HCT116 (cell line): ENCODE results near the gene TM7SF3. TPM values are rescaled to one million over a fixed set of nuclear protein-coding genes. Genes with fewer than 3 reads are reported as not detected.

Experiments used
- ATAC-seq: fragments of 200-7000 bp; cut with Tn5 transposase; 2 replicates; pipeline ENCODE4 v1.9.1; 2020; ENCODE audit warnings: mild to moderate bottlenecking, moderate library complexity
- BruUV-seq: library from RNA; stranded (reverse); fragments of 400-500 nt; replicated peaks from 2 replicates; lab custom pipeline; 2021; lab: Mats Ljungman, UMichigan
- CTCF ChIA-PET: fragments of 300-600 bp; sonication (Branson Sonifier 250); formaldehyde crosslinking; loops from one replicate; lab custom pipeline; 2021; ENCODE audit warnings: antibody characterized with exemption; lab: Charles Lee
- POLR2A ChIA-PET: fragments of 300-600, 350-600 bp; sonication (Branson Sonifier 250); formaldehyde crosslinking; loops from one replicate; lab custom pipeline; 2021; ENCODE audit warnings: antibody characterized with exemption; lab: Charles Lee
- RAD21 ChIA-PET, 2 experiments: fragments of 300-600 bp; sonication (Branson Sonifier 250); formaldehyde crosslinking; loops; one replicate each; lab custom pipeline; 2023; ENCODE audit warnings: low total read pairs in 2 of 2; ENCODE audit not compliant: uncharacterized antibody in 2 of 2, unreplicated experiment in 2 of 2, low non-redundant PET in 1 of 2; lab: Charles Lee
- DNase-seq: peaks from one replicate; pipeline ENCODE4 v3.0.0-alpha.2; 2010; ENCODE audit warnings: low read depth, low spot score
- H2AFZ ChIP-seq: fragments of 200-600 bp; shearing (Covaris generic), sonication (generic); 2 replicates; pipeline ENCODE4 v1.6.1; 2017; ENCODE audit warnings: low read depth, mixed run types, mixed read lengths, antibody characterized with exemption, low read length; ENCODE audit not compliant: poor library complexity, severe bottlenecking
- H3K27ac ChIP-seq: 2 replicates; pipeline ENCODE4 v1.5.1; 2012; ENCODE audit warnings: low read depth, low read length
- H3K27me3 ChIP-seq: fragments of 200-600 bp; sonication (generic); 2 replicates; pipeline ENCODE4 v1.6.1; 2016; ENCODE audit warnings: mixed run types, low read length, mixed read lengths; ENCODE audit not compliant: insufficient read depth
- H3K36me3 ChIP-seq, 2 experiments: fragments of 200-500 bp in 1 of 2; fragments of 200-600 bp in 1 of 2; sonication (Bioruptor generic) in 1 of 2; sonication (generic) in 1 of 2; 2 replicates each; pipeline versions ENCODE4 v1.5.1 to v1.6.1; 2014 to 2016; ENCODE audit warnings: low read length in 2 of 2, inconsistent platforms in 1 of 2, mixed read lengths in 1 of 2, mixed run types in 1 of 2; ENCODE audit not compliant: insufficient read depth in 2 of 2, control insufficient read depth in 1 of 2
- H3K4me1 ChIP-seq, 2 experiments: fragments of 200-600 bp in 1 of 2; sonication (generic) in 1 of 2; 2 replicates each; pipeline versions ENCODE4 v1.5.1 to v1.6.1; 2012 to 2017; ENCODE audit warnings: low read length in 2 of 2, inconsistent platforms in 1 of 2, mild to moderate bottlenecking in 1 of 2, mixed read lengths in 1 of 2, mixed run types in 1 of 2, moderate library complexity in 1 of 2; ENCODE audit not compliant: insufficient read depth in 2 of 2, control insufficient read depth in 1 of 2
- H3K4me2 ChIP-seq: fragments of 200-600 bp; sonication (generic); 2 replicates; pipeline ENCODE4 v1.6.1; 2017; ENCODE audit warnings: mixed run types, low read length, mixed read lengths
- H3K4me3 ChIP-seq, 2 experiments: fragments of 200-600 bp in 1 of 2; sonication (generic) in 1 of 2; replicated peaks in 1 of 2; 2 replicates each; pipeline ENCODE4 v1.5.1; 2011 to 2016; ENCODE audit warnings: low read length in 2 of 2, control low read depth in 1 of 2, low read depth in 1 of 2, mild to moderate bottlenecking in 1 of 2, mixed read lengths in 1 of 2, mixed run types in 1 of 2
- H3K79me2 ChIP-seq: fragments of 200-600 bp; sonication (generic); 2 replicates; pipeline ENCODE4 v1.6.1; 2017; ENCODE audit warnings: mild to moderate bottlenecking, mixed run types, low read length, moderate library complexity, mixed read lengths; ENCODE audit not compliant: insufficient read depth
- H3K9ac ChIP-seq: fragments of 200-600 bp; sonication (generic); 2 replicates; pipeline ENCODE4 v1.6.1; 2016; ENCODE audit warnings: low read length, mixed read lengths
- H3K9me2 ChIP-seq: fragments of 200-600 bp; sonication (generic), shearing (Covaris generic); 2 replicates; pipeline ENCODE4 v1.6.1; 2017; ENCODE audit warnings: mixed run types, mild to moderate bottlenecking, moderate library complexity; ENCODE audit not compliant: insufficient read depth
- H3K9me3 ChIP-seq, 2 experiments: fragments of 200-500 bp in 1 of 2; fragments of 200-600 bp in 1 of 2; sonication (Bioruptor generic) in 1 of 2; sonication (generic) in 1 of 2; 2 replicates each; pipeline ENCODE4 v1.6.1; 2014 to 2017; ENCODE audit warnings: low read length in 2 of 2, mixed read lengths in 2 of 2, inconsistent platforms in 1 of 2, low read depth in 1 of 2, mild to moderate bottlenecking in 1 of 2, mixed run types in 1 of 2, moderate library complexity in 1 of 2; ENCODE audit not compliant: control insufficient read depth in 1 of 2, insufficient read depth in 1 of 2
- H4K20me1 ChIP-seq: fragments of 200-600 bp; sonication (generic), shearing (Covaris generic); 2 replicates; pipeline ENCODE4 v1.6.1; 2017; ENCODE audit warnings: mixed run types, mild to moderate bottlenecking, moderate library complexity; ENCODE audit not compliant: insufficient read depth
- CEBPB ChIP-seq: IDR thresholded peaks from 2 replicates; pipeline ENCODE4 v1.6.1; 2012; ENCODE audit warnings: low read depth
- EGR1 ChIP-seq: IDR thresholded peaks from 2 replicates; pipeline ENCODE4 v1.6.1; 2012; ENCODE audit warnings: low read depth
- EZH2 ChIP-seq: fragments of 200-600 bp; sonication (generic); IDR thresholded peaks from 2 replicates; pipeline ENCODE4 v1.6.1; 2017; ENCODE audit warnings: antibody characterized with exemption, mixed run types
- EZH2phosphoT487 ChIP-seq: fragments of 200-600 bp; IDR thresholded peaks from 2 replicates; pipeline ENCODE4 v1.6.1; 2018; ENCODE audit warnings: antibody characterized with exemption, borderline replicate concordance
- POLR2AphosphoS5 ChIP-seq: IDR thresholded peaks from 2 replicates; pipeline ENCODE4 v1.6.1; 2011; ENCODE audit warnings: mild to moderate bottlenecking, low read depth, low read length, moderate library complexity
- SP1 ChIP-seq: IDR thresholded peaks from 2 replicates; pipeline ENCODE4 v1.6.1; 2012; ENCODE audit warnings: low read depth
- SRF ChIP-seq: IDR thresholded peaks from 2 replicates; pipeline ENCODE4 v1.6.1; 2012; ENCODE audit warnings: low read depth
- YY1 ChIP-seq: IDR thresholded peaks from 2 replicates; pipeline ENCODE4 v1.6.1; 2011; ENCODE audit warnings: low read length, low read depth, moderate library complexity, mild to moderate bottlenecking; ENCODE audit not compliant: insufficient replicate concordance; ENCODE audit errors: extremely low read depth
- ZNF274 ChIP-seq: fragments of 200-500 bp; sonication (Bioruptor generic); IDR thresholded peaks from 2 replicates; pipeline ENCODE4 v1.6.1; 2014; ENCODE audit warnings: mild to moderate bottlenecking, low read depth, low read length, inconsistent platforms
- intact Hi-C: fragments of 100-400 bp; cut with micrococcal nuclease; formaldehyde crosslinking; loops from 2 replicates; pipeline ENCODE4 v1.10.0; 2022
- total RNA-seq: library from RNA; stranded (reverse); gene quantifications from one replicate; pipeline ENCODE4 v1.2.1, GENCODE V29; 2021; ENCODE audit not compliant: unreplicated experiment
- TF ChIP-seq, protein P1 (sequence below): IDR thresholded peaks from 2 replicates; pipeline ENCODE4 v1.6.1; 2011; ENCODE audit warnings: mild to moderate bottlenecking, low read length, moderate library complexity; ENCODE audit not compliant: insufficient replicate concordance; ENCODE audit errors: extremely low read depth
- TF ChIP-seq, protein P2 (sequence below): IDR thresholded peaks from 2 replicates; pipeline ENCODE4 v1.6.1; 2012
- TF ChIP-seq, protein P3 (sequence below): IDR thresholded peaks from 2 replicates; pipeline ENCODE4 v1.6.1; 2012; ENCODE audit warnings: low read depth
- TF ChIP-seq, protein P4 (sequence below), 3 experiments: fragments of 200-600 bp in 1 of 3; sonication (generic) in 1 of 3; IDR thresholded peaks in 2 of 3; conservative IDR thresholded peaks in 1 of 3; 2 replicates each; pipeline ENCODE4 v1.5.1; 2012 to 2017; ENCODE audit warnings: low read depth in 2 of 3, low read length in 2 of 3, antibody characterized with exemption in 1 of 3, borderline replicate concordance in 1 of 3, control low read depth in 1 of 3, mild to moderate bottlenecking in 1 of 3, mixed read lengths in 1 of 3, mixed run types in 1 of 3, moderate library complexity in 1 of 3; ENCODE audit not compliant: insufficient read depth in 1 of 3

TM7SF3 gene
- total RNA-seq, 1 experiment from 2014 or later: 46.5 TPM

DNA sequence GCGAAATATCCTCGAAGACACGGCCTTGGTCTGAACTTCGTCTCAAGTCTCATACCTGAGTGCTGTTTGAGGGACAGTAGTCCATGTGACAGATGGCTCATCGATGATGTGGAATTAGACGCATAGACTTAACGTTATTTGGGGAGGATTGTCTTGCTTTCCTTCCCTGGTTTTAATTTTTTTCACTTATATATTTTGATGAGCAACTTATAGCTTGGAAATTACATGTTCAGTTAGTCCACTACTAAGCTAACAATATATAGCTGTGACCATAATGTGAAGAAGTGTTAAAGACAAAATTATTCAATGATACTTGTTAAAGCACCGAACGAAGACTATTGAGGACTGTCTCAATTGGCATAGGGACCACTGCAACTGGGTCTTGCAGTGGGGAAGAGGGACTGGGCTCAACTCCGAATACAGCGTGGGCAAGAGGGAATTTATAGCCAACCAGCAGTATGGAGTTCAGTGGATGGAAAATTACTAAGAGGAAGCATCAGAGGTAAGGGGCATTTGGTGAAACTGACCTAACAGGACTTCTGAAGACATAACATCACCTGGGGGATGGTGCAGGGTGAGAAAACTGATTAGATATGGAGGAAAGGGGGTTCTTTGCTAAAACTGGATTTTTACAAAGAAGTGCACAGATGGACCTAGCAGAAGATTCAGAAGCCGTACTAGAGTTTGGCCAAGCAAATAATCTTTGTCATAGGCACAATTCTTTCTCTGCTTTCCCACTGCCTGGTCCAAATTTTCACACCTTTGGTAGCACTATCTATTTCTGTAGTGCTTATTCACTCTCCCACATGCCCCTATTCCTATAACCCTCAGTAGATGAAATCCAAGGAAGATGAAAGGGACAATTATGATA is 910 bp upstream of the TM7SF3 start:
- BruUV-seq: no TSS peak
- no peaks in the 10 kb centered on the region for H3K9me3 ChIP-seq
- peak overlapping the region; percentile 8 for H3K27ac ChIP-seq
- DNase-seq (no peak), ATAC-seq (0 out of 2 replicates have a peak, but pooled peaks have one; percentile 7)
- ChIA-PET RAD21 (no interaction called here), CTCF (interaction anchor here (0.8 to 2.6 kb wide), 28 partner anchors 9 to 701 kb away, joined by 3 to 68 read pairs (median 3); partner anchors contain the start of gene ITPR2), POLR2A (no interaction called here)
- H3K36me3 ChIP-seq: no peaks in the 10 kb centered on the region; a peak in 1 of 4 replicates
- H3K4me1 ChIP-seq: peaks cover 18 to 34% of the 10 kb centered on the region in 2 experiments; a peak in 3 of 4 replicates
- TF ChIP-seq SP1 (no peak), YY1 (no peak), CEBPB (no peak), POLR2AphosphoS5 (no peak), SRF (no peak), EZH2phosphoT487 (no peak), ZNF274 (no peak), EGR1 (no peak), EZH2 (no peak)
- TF ChIP-seq, protein P1, sequence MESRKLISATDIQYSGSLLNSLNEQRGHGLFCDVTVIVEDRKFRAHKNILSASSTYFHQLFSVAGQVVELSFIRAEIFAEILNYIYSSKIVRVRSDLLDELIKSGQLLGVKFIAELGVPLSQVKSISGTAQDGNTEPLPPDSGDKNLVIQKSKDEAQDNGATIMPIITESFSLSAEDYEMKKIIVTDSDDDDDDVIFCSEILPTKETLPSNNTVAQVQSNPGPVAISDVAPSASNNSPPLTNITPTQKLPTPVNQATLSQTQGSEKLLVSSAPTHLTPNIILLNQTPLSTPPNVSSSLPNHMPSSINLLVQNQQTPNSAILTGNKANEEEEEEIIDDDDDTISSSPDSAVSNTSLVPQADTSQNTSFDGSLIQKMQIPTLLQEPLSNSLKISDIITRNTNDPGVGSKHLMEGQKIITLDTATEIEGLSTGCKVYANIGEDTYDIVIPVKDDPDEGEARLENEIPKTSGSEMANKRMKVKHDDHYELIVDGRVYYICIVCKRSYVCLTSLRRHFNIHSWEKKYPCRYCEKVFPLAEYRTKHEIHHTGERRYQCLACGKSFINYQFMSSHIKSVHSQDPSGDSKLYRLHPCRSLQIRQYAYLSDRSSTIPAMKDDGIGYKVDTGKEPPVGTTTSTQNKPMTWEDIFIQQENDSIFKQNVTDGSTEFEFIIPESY: no peak
- TF ChIP-seq, protein P2, sequence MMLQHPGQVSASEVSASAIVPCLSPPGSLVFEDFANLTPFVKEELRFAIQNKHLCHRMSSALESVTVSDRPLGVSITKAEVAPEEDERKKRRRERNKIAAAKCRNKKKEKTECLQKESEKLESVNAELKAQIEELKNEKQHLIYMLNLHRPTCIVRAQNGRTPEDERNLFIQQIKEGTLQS: no peak
- TF ChIP-seq, protein P3, sequence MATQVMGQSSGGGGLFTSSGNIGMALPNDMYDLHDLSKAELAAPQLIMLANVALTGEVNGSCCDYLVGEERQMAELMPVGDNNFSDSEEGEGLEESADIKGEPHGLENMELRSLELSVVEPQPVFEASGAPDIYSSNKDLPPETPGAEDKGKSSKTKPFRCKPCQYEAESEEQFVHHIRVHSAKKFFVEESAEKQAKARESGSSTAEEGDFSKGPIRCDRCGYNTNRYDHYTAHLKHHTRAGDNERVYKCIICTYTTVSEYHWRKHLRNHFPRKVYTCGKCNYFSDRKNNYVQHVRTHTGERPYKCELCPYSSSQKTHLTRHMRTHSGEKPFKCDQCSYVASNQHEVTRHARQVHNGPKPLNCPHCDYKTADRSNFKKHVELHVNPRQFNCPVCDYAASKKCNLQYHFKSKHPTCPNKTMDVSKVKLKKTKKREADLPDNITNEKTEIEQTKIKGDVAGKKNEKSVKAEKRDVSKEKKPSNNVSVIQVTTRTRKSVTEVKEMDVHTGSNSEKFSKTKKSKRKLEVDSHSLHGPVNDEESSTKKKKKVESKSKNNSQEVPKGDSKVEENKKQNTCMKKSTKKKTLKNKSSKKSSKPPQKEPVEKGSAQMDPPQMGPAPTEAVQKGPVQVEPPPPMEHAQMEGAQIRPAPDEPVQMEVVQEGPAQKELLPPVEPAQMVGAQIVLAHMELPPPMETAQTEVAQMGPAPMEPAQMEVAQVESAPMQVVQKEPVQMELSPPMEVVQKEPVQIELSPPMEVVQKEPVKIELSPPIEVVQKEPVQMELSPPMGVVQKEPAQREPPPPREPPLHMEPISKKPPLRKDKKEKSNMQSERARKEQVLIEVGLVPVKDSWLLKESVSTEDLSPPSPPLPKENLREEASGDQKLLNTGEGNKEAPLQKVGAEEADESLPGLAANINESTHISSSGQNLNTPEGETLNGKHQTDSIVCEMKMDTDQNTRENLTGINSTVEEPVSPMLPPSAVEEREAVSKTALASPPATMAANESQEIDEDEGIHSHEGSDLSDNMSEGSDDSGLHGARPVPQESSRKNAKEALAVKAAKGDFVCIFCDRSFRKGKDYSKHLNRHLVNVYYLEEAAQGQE: no peak
- TF ChIP-seq, protein P4, sequence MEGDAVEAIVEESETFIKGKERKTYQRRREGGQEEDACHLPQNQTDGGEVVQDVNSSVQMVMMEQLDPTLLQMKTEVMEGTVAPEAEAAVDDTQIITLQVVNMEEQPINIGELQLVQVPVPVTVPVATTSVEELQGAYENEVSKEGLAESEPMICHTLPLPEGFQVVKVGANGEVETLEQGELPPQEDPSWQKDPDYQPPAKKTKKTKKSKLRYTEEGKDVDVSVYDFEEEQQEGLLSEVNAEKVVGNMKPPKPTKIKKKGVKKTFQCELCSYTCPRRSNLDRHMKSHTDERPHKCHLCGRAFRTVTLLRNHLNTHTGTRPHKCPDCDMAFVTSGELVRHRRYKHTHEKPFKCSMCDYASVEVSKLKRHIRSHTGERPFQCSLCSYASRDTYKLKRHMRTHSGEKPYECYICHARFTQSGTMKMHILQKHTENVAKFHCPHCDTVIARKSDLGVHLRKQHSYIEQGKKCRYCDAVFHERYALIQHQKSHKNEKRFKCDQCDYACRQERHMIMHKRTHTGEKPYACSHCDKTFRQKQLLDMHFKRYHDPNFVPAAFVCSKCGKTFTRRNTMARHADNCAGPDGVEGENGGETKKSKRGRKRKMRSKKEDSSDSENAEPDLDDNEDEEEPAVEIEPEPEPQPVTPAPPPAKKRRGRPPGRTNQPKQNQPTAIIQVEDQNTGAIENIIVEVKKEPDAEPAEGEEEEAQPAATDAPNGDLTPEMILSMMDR (IDR thresholded peaks at IDR 0.05 in 2 of 3, conservative IDR thresholded peaks at IDR 0.05 in 1 of 3; ENCODE audit: borderline replicate concordance in 1 of 3, insufficient read depth in 1 of 3, low read depth in 2 of 3, low read length in 2 of 3): no peak
- peak overlapping the region; percentile 65 for H2AFZ ChIP-seq
- H3K79me2 ChIP-seq: peaks cover 29% of the 10 kb centered on the region
- H3K9me2 ChIP-seq: no peaks in the 10 kb centered on the region
- peak overlapping the region in 1 of 2 experiments; percentile 87; a peak in 1 of 4 replicates for H3K4me3 ChIP-seq
- no peaks in the 10 kb centered on the region for H3K27me3 ChIP-seq
- peak overlapping the region; percentile 99 for H3K4me2 ChIP-seq
- peak overlapping the region; percentile 70 for H3K9ac ChIP-seq
- intact Hi-C loops: loop anchor here (1.0 to 10.0 kb wide), 5 partner anchors 78 to 690 kb away; partner anchors contain the start of genes FGFR1OP2, INTS13 and STK38L
- H4K20me1 ChIP-seq: no peaks in the 10 kb centered on the region
